NCI-H510A (cell line): ENCODE measurements around the gene NTMT1.

Experiments used
- DNase-seq: peaks from one replicate; lab custom pipeline; 2025; lab: John Stamatoyannopoulos, UW

The NTMT1 gene

GRCh38 chr9:129597355-129598088 is 28.4 kb upstream of the NTMT1 start:
- DNase-seq = no peak

GRCh38 chr9:129598089-129598596 is 27.8 kb upstream of the NTMT1 start:
- DNase-seq = no peak

GRCh38 chr9:129601082-129601674 is 24.8 kb upstream of the NTMT1 start:
- DNase-seq = no peak

GRCh38 chr9:129602598-129603415 is 23.2 kb upstream of the NTMT1 start:
- DNase-seq = no peak

GRCh38 chr9:129604056-129604765 is 21.8 kb upstream of the NTMT1 start:
- no peak for DNase-seq

- DNase-seq = no peak
Measured at GRCh38 chr9:129604766-129605163, 21.2 kb upstream of the NTMT1 start.

GRCh38 chr9:129606161-129607026 is 19.6 kb upstream of the NTMT1 start:
- DNase-seq = no peak

- no peak for DNase-seq
Measured at GRCh38 chr9:129607027-129607387, 19.0 kb upstream of the NTMT1 start.

- no peak for DNase-seq
Measured at GRCh38 chr9:129608561-129609481, 17.1 kb upstream of the NTMT1 start.

GRCh38 chr9:129609486-129610212 is 16.3 kb upstream of the NTMT1 start:
- no peak for DNase-seq

- no peak for DNase-seq
Measured at GRCh38 chr9:129610213-129610472, 15.8 kb upstream of the NTMT1 start.

GRCh38 chr9:129610473-129611306 is 15.3 kb upstream of the NTMT1 start:
- DNase-seq = peak; percentile 44

- no peak for DNase-seq
Measured at GRCh38 chr9:129611307-129611800, 14.6 kb upstream of the NTMT1 start.

GRCh38 chr9:129612123-129612522 is 13.8 kb upstream of the NTMT1 start:
- no peak for DNase-seq

GRCh38 chr9:129612815-129613519 is 13.0 kb upstream of the NTMT1 start:
- no peak for DNase-seq

- no peak for DNase-seq
Measured at GRCh38 chr9:129613520-129614175, 12.3 kb upstream of the NTMT1 start.

GRCh38 chr9:129614932-129615331 is 11.0 kb upstream of the NTMT1 start:
- DNase-seq = no peak
